Testis (tissue), 3 donors: ENCODE measurements around the gene AJM1. TPM values are rescaled to one million over a fixed set of nuclear protein-coding genes. Genes with fewer than 3 reads are reported as not detected.
"Not testable (repeated sequence)": the region's sequence is repeated elsewhere in the genome, so short reads cannot be mapped to it uniquely, and the experiment has no call there.

Experiments used
- DNase-seq: peaks from one replicate; pipeline ENCODE4 v3.0.0-alpha.2; 2019
- H3K27ac ChIP-seq, 2 donors: fragments of 200-600 bp; sonication (generic); one replicate each; pipeline ENCODE4 v1.5.1; 2019
- H3K27me3 ChIP-seq: fragments of 200-600 bp; sonication (generic); one replicate; pipeline ENCODE4 v1.5.1; 2019
- H3K36me3 ChIP-seq: fragments of 200-600 bp; sonication (generic); one replicate; pipeline ENCODE4 v1.5.1; 2017; ENCODE audit warnings: low read depth; ENCODE audit errors: missing control alignments
- H3K4me1 ChIP-seq: fragments of 200-600 bp; sonication (generic); one replicate; pipeline ENCODE4 v1.5.1; 2019
- H3K4me3 ChIP-seq, 2 donors: fragments of 200-600 bp; sonication (generic); one replicate each; pipeline ENCODE4 v1.5.1; 2017 to 2019
- H3K9me3 ChIP-seq: fragments of 200-600 bp; sonication (generic); one replicate; pipeline ENCODE4 v1.5.1; 2017
- CTCF ChIP-seq, 3 experiments: fragments of 450-650 bp in 2 of 3; fragments of 200-600 bp in 1 of 3; sonication (generic) in 1 of 3; IDR thresholded peaks; one replicate each; pipeline ENCODE4 v1.5.1; 2016 to 2019; ENCODE audit warnings: antibody characterized with exemption in 3 of 3, mild to moderate bottlenecking in 2 of 3, moderate library complexity in 1 of 3
- POLR2A ChIP-seq: fragments of 450-650 bp; IDR thresholded peaks from one replicate; pipeline ENCODE4 v1.6.1; 2017; ENCODE audit warnings: antibody characterized with exemption, mild to moderate bottlenecking, moderate library complexity
- WGBS, 2 donors: methylation state at CpG; one replicate each; pipeline ENCODE4 v1.1.5; 2018; 5-methylcytosine and 5-hydroxymethylcytosine counted together
- intact Hi-C: fragments of 100-400 bp; cut with DNase I; formaldehyde crosslinking; loops from one replicate; pipeline ENCODE4 v1.15.1; 2023; ENCODE audit warnings: low total_unique reads
- polyA plus RNA-seq: library from polyadenylated mRNA; stranded (reverse); fragments of 350-450 nt; fragmentation: Illumina TruSeq; extraction: RNeasy Lipid Tissue Mini Kit (QIAGEN cat#74804); gene quantifications from one replicate; pipeline ENCODE4 v1.2.3, GENCODE V29; 2014; ENCODE audit warnings: low read depth, low replicate concordance; ENCODE audit not compliant: insufficient read depth
- total RNA-seq, 2 donors: library from RNA; depleted of rRNA; stranded (reverse); fragments of >200 nt; gene quantifications; one replicate each; pipeline ENCODE4 v1.2.3, GENCODE V29; 2016

The AJM1 gene
- total and polyA plus RNA-seq, 3 donors from 2014 or later = 4.0 to 24.6 (median 13.1) TPM

- Histone ChIP-seq H3K9me3 (no peaks in the 10 kb centered on the region), H3K4me3 (no peak overlapping the region), H3K27me3 (no peaks in the 10 kb centered on the region), H3K36me3 (no peaks in the 10 kb centered on the region), H3K4me1 (peaks cover 31% of the 10 kb centered on the region), H3K27ac (no peak overlapping the region)
- DNase-seq = no peak
- TF ChIP-seq CTCF (IDR thresholded peaks at IDR 0.05) (no peak), POLR2A (no peak)
- intact Hi-C loops = no loop called here
- 86% methylated on average over 6 of the region's 6 CpGs for WGBS, 2 donors
These were observed 40.0 kb upstream of the AJM1 start for GRCh38 chr9:136802321-136802720.

GRCh38 chr9:136803009-136803550, 39.2 kb upstream of the AJM1 start:
- H3K9me3 ChIP-seq, H3K27ac ChIP-seq, H3K27me3 ChIP-seq, intact Hi-C loops, H3K4me3 ChIP-seq, DNase-seq, H3K36me3 ChIP-seq: not testable (repeated sequence)
- H3K4me1 ChIP-seq = peaks cover 24% of the 10 kb centered on the region
- WGBS, 2 donors = 93% methylated on average over 2 to 6 of the region's 9 CpGs

GRCh38 chr9:136803551-136804508, 38.4 kb upstream of the AJM1 start:
- Histone ChIP-seq H3K27ac (no peak overlapping the region), H3K4me3 (no peak overlapping the region), H3K9me3 (no peaks in the 10 kb centered on the region), H3K4me1 (peaks cover 17% of the 10 kb centered on the region), H3K27me3 (no peaks in the 10 kb centered on the region), H3K36me3 (no peaks in the 10 kb centered on the region)
- TF ChIP-seq POLR2A (no peak), CTCF (IDR thresholded peaks at IDR 0.05) (no peak)
- 96 to 98% methylated on average over 22 of the region's 22 CpGs for WGBS, 2 donors
- intact Hi-C loops = no loop called here
- no peak for DNase-seq

GRCh38 chr9:136804509-136805206, 37.6 kb upstream of the AJM1 start:
- 87 to 88% methylated on average over 13 to 20 of the region's 20 CpGs for WGBS, 2 donors
- DNase-seq = no peak

More at GRCh38 chr9:136804509-136805206, 37.6 kb upstream of the AJM1 start:
- H3K27ac ChIP-seq = no peak overlapping the region
- no peaks in the 10 kb centered on the region for H3K27me3 ChIP-seq
- no peaks in the 10 kb centered on the region for H3K9me3 ChIP-seq
- TF ChIP-seq CTCF (IDR thresholded peaks at IDR 0.05) (no peak), POLR2A (no peak)
- intact Hi-C loops = loop anchor here (5.0 kb wide), 1 partner anchor 138 kb away; the partner anchor contains the start of gene FBXW5
- H3K4me1 ChIP-seq = peaks cover 13% of the 10 kb centered on the region
- H3K4me3 ChIP-seq = no peak overlapping the region
- no peaks in the 10 kb centered on the region for H3K36me3 ChIP-seq
